ENCODE results near the gene LRRFIP1. TPM values are rescaled to one million over a fixed set of nuclear protein-coding genes. Genes with fewer than 3 reads are reported as not detected.
A peak's percentile ranks its signal among the peaks of the same experiment; 100 is the strongest.

The LRRFIP1 gene
- total and polyA plus RNA-seq, 2 of the 13 experiments (the other 11 are each of a cell fraction or from before 2014, with no cell fraction given), result 15.9 to 40.5 TPM

GRCh38 chr2:237590272-237591140 lies 36.9 kb upstream of the LRRFIP1 start, which contains the start of gene RAB17 (continued):
- TF ChIP-seq GZF1 (CRISPR knock-in tag; IDR thresholded peaks at IDR 0.05) (peak; percentile 72; the same call in 1 of the 2 replicates), POLR2AphosphoS5 (IDR thresholded peaks at IDR 0.05; ENCODE audit: low read depth, low read length) (peak; percentile 64), ZFP36 (IDR thresholded peaks at IDR 0.05; ENCODE audit: borderline replicate concordance, low read depth, low read length, partially characterized antibody) (no peak), MZF1 (CRISPR knock-in tag; IDR thresholded peaks at IDR 0.05; ENCODE audit: borderline replicate concordance) (no peak), NFE2 (CRISPR knock-in tag; IDR thresholded peaks at IDR 0.05) (no peak), HOXA7 (CRISPR knock-in tag; IDR thresholded peaks at IDR 0.05) (no peak), PREB (CRISPR knock-in tag; IDR thresholded peaks at IDR 0.05) (no peak), ZSCAN25 (CRISPR knock-in tag; IDR thresholded peaks at IDR 0.05) (peak; percentile 80), ZNF572 (CRISPR knock-in tag; IDR thresholded peaks at IDR 0.05) (peak; percentile 82; the same call in 1 of the 2 replicates), SMC3 (IDR thresholded peaks at IDR 0.05; ENCODE audit: low read length) (no peak), ZNF746 (CRISPR knock-in tag; IDR thresholded peaks at IDR 0.05) (peak; percentile 69; the same call in 1 of the 2 replicates), USF2 (IDR thresholded peaks at IDR 0.05; ENCODE audit: low read depth, low read length) (peak; percentile 79), USF2 (CRISPR knock-in tag; IDR thresholded peaks at IDR 0.05; ENCODE audit: borderline replicate concordance) (peak; percentile 95), ZNF737 (CRISPR knock-in tag; IDR thresholded peaks at IDR 0.05; ENCODE audit: borderline replicate concordance) (no peak), SAP130 (CRISPR knock-in tag; IDR thresholded peaks at IDR 0.05; ENCODE audit: low read depth) (peak; percentile 95), DDIT3 (CRISPR knock-in tag; IDR thresholded peaks at IDR 0.05) (no peak), ZSCAN31 (CRISPR knock-in tag; IDR thresholded peaks at IDR 0.05; ENCODE audit: low read depth) (peak; percentile 92), E2F1 (CRISPR knock-in tag; IDR thresholded peaks at IDR 0.05) (no peak), TEAD3 (CRISPR knock-in tag; optimal IDR thresholded peaks at IDR 0.05; ENCODE audit: borderline replicate concordance) (peak; percentile 97), PITX1 (CRISPR knock-in tag; IDR thresholded peaks at IDR 0.05) (peak; percentile 79; the same call in 1 of the 2 replicates), MED8 (CRISPR knock-in tag; IDR thresholded peaks at IDR 0.05; ENCODE audit: insufficient replicate concordance) (peak; percentile 96), MED1 (CRISPR knock-in tag; IDR thresholded peaks at IDR 0.05) (peak; percentile 98), FOXP1 (IDR thresholded peaks at IDR 0.05) (peak; percentile 73), FOXP1 (CRISPR knock-in tag; IDR thresholded peaks at IDR 0.05) (peak; percentile 73), RXRB (CRISPR knock-in tag; IDR thresholded peaks at IDR 0.05; ENCODE audit: borderline replicate concordance) (peak; percentile 96), ZNF331 (CRISPR knock-in tag; IDR thresholded peaks at IDR 0.05) (peak; percentile 81), ZNF883 (CRISPR knock-in tag; IDR thresholded peaks at IDR 0.05; ENCODE audit: not compliant biosample characterization) (peak; percentile 87), ZNF274 (CRISPR knock-in tag; IDR thresholded peaks at IDR 0.05) (peak; percentile 89)

All from HepG2 (cell line).